CD4-positive, alpha-beta T cell treated with Interferon alpha-2 for 1 hour (primary cell): ENCODE data around the gene OVOL1.
A peak's percentile ranks its signal among the peaks of the same experiment; 100 is the strongest.

Experiments used
- DNase-seq, 2 donors: peaks; one replicate each; pipeline ENCODE4 v3.0.0-alpha.2; 2020 to 2022

OVOL1 gene

DNA sequence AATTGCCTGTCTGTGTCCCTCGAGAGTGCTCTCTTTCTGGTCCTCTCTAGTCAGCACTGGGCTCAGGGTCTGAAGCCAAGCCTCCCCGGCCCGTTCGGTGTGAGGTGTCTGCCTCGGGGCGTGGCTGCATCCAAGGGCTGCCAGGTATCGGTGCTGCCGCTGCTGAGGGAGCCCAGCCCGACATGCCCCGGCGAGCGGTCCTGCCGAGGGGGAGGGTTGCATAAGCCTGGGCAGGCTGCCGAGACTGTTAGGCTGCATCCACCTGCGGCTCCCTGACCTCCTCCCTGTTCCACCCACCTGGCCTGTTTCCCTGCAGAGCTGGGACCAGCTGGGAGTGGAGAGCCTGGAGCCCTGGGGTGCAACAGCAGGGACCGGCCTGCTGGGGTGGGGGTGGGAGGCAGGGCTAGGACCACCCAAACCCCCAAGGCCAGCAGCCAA is 6.3 kb downstream of the OVOL1 start:
- DNase-seq, result no peak

- DNase-seq, result no peak
Measured at GRCh38 chr11:65793625-65794400, 7.0 kb downstream of the OVOL1 start.

GRCh38 chr11:65794570-65795510 is 8.0 kb downstream of the OVOL1 start:
- DNase-seq, result no peak

DNA sequence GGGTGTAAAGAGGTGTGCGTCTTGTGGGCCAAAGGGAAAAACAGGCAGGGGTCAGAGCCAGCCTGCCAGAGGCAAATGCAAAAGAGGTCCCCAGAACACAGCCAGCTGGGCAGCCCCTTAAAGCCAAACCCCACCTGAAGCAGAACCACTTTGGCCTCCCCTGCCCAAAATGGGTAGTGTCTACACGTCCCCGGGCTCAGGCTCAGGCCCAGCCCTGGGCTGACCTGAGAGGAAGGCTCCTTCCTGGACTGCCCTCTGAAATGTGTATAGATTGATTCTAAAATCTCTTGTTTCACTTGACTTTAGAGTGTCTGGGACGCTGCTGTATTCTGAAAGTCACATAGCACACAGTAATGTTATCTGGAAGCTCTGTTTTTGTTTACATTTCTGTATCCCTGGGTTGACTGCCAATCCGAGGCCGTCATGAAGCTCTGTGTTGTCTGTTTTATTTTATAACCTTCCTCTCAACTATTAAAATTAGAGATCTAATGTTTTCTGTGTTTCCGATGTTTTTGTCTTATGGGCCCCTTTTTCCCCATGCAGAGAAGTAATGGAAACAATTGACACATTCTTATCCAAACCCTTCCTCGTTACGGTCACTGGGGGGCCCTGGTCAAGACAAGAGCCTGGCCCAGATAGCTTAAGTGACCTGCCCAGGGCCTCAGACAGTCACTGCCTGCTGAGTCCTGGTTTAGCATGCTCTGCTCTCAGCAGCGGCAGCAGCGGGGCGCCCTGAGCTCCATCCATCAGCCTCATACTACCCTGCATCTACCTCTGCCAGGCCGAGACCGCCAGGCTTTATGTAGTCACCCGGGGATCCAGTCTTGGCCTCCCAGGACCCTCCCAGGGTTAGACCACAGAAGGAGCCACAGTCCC is 10.1 kb downstream of the OVOL1 start:
- no peak for DNase-seq

DNA sequence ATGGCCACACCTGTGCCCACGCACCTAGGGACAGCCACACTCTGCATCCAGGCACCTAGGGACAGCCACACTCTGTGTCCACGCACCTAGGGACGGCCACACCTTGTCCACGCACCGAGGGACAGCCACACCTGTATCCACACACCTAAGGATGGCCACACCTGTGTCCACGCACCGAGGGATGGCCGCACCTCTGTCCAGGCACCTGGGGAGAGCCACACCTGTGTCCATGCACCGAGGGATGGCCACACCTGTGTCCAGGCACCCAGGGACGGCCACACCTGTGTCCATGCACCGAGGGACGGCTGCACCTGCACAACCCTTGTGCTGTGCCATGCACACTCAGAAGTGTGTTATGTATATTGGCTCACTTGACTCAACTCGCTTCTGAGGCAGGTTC is 10.8 kb downstream of the OVOL1 start:
- no peak for DNase-seq

DNA sequence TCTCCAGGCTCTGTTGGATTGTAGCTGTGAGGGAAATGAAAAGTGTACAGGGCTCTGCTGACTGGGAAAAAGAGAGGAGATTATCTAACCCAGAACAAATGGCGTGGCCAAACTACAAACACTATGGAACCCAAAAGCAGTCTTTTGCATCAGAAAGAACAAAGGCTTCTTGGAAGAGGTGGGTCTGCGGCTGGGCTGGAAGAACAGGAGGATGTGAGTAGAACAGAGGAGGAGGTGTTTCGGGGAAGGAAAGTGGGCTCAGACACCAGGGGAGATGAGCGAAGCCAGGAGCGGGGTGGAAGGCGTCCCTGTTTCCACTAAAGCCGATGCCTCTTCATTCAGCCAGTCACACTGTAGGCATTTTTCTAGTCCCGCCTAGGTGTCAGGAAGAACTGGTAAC is 12.0 kb downstream of the OVOL1 start:
- DNase-seq, result no peak

DNA sequence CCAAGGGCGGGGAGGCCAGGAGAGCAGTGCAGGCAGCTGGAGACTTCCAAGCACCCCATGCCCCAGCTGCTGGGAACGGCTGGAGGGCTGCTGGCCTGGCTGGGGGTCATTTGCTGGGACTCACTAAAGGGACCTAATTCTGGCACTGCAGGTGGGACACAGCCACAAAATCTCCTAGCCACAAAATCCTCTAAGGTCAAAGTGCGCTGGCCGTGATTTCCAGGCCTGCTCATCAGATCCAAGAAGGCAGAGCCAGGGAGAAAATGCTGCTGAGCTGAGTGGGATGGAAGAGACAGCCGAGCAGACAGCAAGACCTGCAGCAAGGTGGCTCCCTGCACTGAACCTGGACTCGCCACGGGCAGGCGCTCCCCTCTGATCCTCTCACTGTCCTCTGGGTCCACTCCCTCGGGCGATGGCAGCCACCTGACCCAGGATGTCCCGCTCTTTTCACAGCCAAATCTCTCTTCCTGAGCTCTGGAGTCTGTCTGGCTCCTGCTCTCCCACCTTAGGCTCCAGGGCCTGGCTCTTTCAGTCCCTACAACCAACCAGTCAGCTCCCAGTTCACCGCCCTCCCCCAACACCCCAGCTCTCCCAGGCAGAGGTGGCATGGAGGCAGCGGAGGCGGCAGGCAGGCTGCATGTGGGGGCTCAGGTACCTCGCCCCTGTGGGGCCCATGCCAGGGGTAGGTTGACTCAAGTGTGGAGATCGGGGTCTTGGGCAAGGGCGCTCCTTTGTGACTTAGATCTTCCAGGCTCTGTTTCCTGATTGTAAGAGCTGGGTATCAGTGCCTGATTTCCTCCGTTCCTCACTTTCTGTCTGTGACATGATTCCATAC is 14.5 kb downstream of the OVOL1 start:
- no peak for DNase-seq

GRCh38 chr11:65802841-65803240 is 16.0 kb downstream of the OVOL1 start:
- no peak for DNase-seq

DNA sequence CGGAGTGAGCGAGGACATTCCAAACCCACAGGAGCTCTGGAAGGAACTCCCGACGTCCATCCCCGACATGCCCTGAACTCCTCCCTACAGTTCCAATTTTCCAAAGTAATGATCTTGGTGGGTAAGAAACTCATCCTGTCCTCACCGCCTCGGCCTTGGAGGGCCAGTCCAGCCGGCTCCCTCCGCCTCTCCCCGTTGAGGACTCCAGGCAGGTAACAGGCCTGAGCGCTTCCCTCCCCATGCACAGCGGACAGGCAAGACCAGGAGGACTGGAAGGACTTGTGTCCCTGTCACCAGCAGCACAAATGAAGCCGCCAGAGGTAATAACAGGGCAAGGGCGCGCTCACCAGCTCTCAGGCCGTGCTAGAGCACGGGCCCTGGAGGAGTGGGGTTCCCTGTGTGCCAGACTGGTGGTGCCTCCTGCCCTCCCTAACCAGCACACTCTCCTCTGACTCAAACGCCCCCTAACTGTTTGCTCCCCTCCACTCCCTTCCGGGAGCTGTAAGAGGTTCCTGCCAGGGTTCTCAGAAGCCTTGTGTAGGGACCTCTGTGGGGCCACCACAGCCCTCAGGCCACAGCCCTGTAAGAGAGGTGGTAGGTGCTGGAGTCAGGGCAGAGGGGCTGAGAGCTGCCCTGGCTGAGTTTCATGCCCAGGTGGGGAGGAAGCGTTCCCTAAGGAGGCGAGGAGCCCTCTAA is 17.1 kb downstream of the OVOL1 start:
- DNase-seq, result no peak

- no peak for DNase-seq
Measured at GRCh38 chr11:65806979-65807378, 20.1 kb downstream of the OVOL1 start.

GRCh38 chr11:65808744-65809341 is 22.0 kb downstream of the OVOL1 start:
- no peak for DNase-seq

- DNase-seq, result no peak
Measured at GRCh38 chr11:65809496-65809895, 22.6 kb downstream of the OVOL1 start.

GRCh38 chr11:65810046-65810868 is 23.4 kb downstream of the OVOL1 start:
- peak; percentile 15 to 33 for DNase-seq

- DNase-seq, result no peak
Measured at GRCh38 chr11:65811764-65812475, 25.1 kb downstream of the OVOL1 start.

GRCh38 chr11:65814131-65814985 is 27.5 kb downstream of the OVOL1 start:
- DNase-seq, result peak in 1 of 2 donors; percentile 32

GRCh38 chr11:65814986-65815565 is 28.2 kb downstream of the OVOL1 start:
- DNase-seq, result no peak

DNA sequence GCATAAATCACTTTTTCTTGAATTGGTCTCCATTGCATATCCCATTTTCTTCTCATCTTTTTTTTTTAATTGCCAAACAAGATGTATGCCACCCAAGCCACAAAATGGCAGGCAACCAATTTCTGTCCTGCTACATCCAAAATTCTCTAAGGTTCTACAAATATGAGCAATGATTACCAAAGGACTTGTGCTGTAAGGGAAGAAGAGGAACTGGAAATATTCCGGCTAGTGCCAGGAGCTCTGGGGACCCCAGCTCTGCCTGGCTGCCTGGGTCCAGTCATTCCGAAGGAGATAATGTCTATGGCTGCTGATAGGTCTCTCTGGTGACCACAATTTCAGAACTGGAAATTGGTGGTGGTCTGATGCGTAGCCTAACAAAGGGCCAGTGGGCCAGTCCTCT is 29.8 kb downstream of the OVOL1 start:
- DNase-seq, result no peak

DNA sequence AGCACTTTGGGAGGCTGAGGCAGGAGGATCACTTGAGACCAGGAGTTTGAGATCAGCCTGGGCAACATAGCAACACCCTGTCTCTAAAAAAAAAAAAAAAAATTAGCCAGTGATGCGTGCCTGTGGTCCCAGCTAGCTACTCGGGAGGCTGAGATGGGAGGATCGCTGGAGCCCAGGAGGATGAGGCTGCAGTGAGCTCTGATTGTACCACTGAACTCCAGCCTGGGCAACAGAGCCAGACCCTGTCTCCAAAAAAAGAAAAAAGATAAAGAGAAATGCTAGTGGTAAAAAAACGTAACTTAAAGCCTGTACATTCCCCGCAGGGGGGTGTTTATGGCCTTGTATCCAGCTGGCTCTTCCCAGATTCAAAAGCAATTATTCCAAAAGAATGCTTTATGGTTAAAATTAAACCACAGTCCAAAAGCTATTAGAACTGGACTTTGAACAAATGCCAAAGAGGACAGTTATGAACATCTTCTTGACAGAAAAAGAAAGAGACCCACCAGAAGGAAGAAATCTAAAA is 30.5 kb downstream of the OVOL1 start:
- DNase-seq, result no peak
